Activated CD4-positive, alpha-beta T cell treated with anti-CD3 and anti-CD28 coated beads, Interleukin-2, amount 10 ng/mL, durations not matched to agents 24 days and 14 days (primary cell): Measurements from ENCODE around the gene RRM2. TPM values are rescaled to one million over a fixed set of nuclear protein-coding genes. Genes with fewer than 3 reads are reported as not detected.

Experiments used
- DNase-seq: peaks from one replicate; pipeline ENCODE4 v3.0.0; 2022
- H3K27ac Mint-ChIP-seq: one replicate; pipeline ENCODE4 v1.8.0; 2022; ENCODE audit warnings: mild to moderate bottlenecking, mixed read lengths
- H3K27me3 Mint-ChIP-seq: one replicate; pipeline ENCODE4 v1.8.0; 2022; ENCODE audit warnings: mixed read lengths
- H3K36me3 Mint-ChIP-seq: one replicate; pipeline ENCODE4 v1.8.0; 2022; ENCODE audit warnings: low read depth, mild to moderate bottlenecking, mixed read lengths
- H3K4me1 Mint-ChIP-seq: one replicate; pipeline ENCODE4 v1.8.0; 2021; ENCODE audit warnings: mixed read lengths
- H3K4me3 Mint-ChIP-seq: one replicate; pipeline ENCODE4 v1.8.0; 2022; ENCODE audit warnings: mild to moderate bottlenecking, moderate library complexity, mixed read lengths
- H3K9me3 Mint-ChIP-seq: one replicate; pipeline ENCODE4 v1.8.0; 2021; ENCODE audit warnings: mixed read lengths
- intact Hi-C: fragments of 100-400 bp; cut with micrococcal nuclease; formaldehyde crosslinking; loops from one replicate; pipeline ENCODE4 v1.15.1; 2023
- total RNA-seq: library from RNA; stranded (reverse); gene quantifications from 2 replicates; pipeline ENCODE4 v1.2.3, GENCODE V29; 2022

Gene RRM2
- total RNA-seq, 1 donor from 2014 or later: 378 TPM

DNA sequence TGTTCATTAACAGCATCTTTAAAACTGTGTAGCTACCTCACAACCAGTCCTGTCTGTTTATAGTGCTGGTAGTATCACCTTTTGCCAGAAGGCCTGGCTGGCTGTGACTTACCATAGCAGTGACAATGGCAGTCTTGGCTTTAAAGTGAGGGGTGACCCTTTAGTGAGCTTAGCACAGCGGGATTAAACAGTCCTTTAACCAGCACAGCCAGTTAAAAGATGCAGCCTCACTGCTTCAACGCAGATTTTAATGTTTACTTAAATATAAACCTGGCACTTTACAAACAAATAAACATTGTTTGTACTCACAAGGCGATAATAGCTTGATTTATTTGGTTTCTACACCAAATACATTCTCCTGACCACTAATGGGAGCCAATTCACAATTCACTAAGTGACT lies 7.0 kb downstream of the RRM2 start:
- peak overlapping the region; percentile 69 for H3K27ac Mint-ChIP-seq
- intact Hi-C loops: no loop called here
- H3K4me1 Mint-ChIP-seq: peaks cover 60% of the 10 kb centered on the region
- no peak for DNase-seq
- H3K27me3 Mint-ChIP-seq: no peaks in the 10 kb centered on the region
- H3K36me3 Mint-ChIP-seq: peaks cover 75% of the 10 kb centered on the region
- no peaks in the 10 kb centered on the region for H3K9me3 Mint-ChIP-seq
- no peak overlapping the region for H3K4me3 Mint-ChIP-seq

DNA sequence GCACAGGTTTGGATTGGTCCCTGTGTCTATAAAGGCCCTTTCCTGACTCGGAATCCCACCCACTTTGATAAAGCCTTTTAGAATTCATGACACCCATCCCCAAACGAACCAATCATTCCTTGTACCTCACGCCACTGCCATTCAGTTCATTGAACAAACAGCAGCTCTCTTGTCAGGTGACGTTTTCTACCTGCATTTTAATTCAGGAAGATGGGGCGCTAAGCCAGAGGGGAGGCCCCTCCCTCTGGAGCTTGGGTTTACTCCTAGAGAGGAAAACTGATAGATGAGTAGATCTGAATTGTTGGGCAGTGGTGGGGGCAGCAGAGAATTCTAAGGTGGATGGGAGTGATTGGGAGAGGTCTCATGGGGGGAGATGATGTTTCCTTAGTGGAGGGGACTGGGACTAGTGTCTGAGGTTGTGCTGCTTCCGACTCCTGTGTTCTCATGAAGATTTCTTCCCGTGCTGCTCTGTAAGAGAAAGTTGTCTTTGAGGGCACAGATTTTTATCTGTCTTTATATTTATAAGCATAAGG lies 9.6 kb downstream of the RRM2 start:
- Mint-ChIP-seq H3K4me3 (no peak overlapping the region), H3K27me3 (no peaks in the 10 kb centered on the region), H3K36me3 (peaks cover 68% of the 10 kb centered on the region), H3K27ac (peak overlapping the region; percentile 34), H3K4me1 (peaks cover 48% of the 10 kb centered on the region), H3K9me3 (no peaks in the 10 kb centered on the region)
- DNase-seq: no peak
- intact Hi-C loops: no loop called here

DNA sequence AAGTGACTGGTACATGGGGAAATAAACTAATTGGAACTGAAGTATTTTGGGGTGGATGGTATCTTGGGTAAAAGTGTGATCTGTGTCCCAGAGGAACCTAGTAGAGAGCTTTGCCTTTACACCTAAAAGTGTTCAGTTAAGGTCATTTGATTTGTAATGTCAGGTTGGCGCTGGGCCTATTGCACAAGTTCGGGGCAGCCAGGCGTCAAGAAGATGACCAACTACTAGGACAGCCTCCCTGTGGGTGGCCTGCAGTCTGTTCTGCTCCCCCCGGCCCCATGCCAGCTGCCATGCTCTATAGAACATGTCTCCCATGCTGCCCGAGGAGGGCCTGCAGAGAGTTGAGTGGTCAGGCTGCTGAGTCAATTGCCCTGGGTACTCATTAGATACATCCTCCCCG lies 10.1 kb downstream of the RRM2 start:
- H3K4me1 Mint-ChIP-seq: peaks cover 46% of the 10 kb centered on the region
- no peak for DNase-seq
- H3K36me3 Mint-ChIP-seq: peaks cover 67% of the 10 kb centered on the region
- H3K9me3 Mint-ChIP-seq: no peaks in the 10 kb centered on the region
- H3K27me3 Mint-ChIP-seq: no peaks in the 10 kb centered on the region
- H3K4me3 Mint-ChIP-seq: no peak overlapping the region
- H3K27ac Mint-ChIP-seq: peak overlapping the region; percentile 34
- intact Hi-C loops: no loop called here

DNA sequence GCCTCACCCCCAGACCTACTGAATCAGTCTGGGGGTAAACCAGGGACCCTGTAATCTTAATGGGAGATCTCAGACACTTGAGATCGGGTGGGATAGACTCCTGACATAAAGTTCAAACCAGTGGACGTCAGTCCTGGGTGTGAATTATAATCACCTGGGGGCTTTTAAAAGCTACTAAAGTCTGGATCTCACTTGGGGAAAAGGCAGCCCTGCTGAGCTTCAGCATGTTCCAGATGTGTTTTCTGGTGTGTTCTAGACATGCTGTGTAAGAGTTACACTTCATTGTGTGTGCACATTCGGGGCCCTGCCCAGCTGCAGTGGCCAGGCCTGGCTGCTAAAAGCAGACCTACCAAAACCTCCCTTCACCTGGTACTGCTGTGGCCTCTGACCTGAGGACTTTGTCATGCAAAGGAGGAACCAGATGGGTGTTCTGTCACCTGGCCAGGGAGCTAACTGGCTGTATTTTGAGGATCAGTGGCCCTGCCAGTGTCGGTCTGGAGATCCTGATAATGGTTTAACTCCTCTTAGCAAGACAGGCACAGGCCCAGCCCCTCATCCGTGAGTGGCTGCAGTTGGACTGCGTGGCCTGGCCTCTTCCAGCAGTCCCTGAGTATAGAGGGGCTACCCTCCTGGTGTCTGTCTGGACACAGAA lies 10.6 kb downstream of the RRM2 start:
- no peak overlapping the region for H3K4me3 Mint-ChIP-seq
- H3K4me1 Mint-ChIP-seq: peaks cover 42% of the 10 kb centered on the region
- intact Hi-C loops: no loop called here
- peaks cover 61% of the 10 kb centered on the region for H3K36me3 Mint-ChIP-seq
- H3K9me3 Mint-ChIP-seq: no peaks in the 10 kb centered on the region
- H3K27me3 Mint-ChIP-seq: no peaks in the 10 kb centered on the region
- DNase-seq: no peak
- no peak overlapping the region for H3K27ac Mint-ChIP-seq

DNA sequence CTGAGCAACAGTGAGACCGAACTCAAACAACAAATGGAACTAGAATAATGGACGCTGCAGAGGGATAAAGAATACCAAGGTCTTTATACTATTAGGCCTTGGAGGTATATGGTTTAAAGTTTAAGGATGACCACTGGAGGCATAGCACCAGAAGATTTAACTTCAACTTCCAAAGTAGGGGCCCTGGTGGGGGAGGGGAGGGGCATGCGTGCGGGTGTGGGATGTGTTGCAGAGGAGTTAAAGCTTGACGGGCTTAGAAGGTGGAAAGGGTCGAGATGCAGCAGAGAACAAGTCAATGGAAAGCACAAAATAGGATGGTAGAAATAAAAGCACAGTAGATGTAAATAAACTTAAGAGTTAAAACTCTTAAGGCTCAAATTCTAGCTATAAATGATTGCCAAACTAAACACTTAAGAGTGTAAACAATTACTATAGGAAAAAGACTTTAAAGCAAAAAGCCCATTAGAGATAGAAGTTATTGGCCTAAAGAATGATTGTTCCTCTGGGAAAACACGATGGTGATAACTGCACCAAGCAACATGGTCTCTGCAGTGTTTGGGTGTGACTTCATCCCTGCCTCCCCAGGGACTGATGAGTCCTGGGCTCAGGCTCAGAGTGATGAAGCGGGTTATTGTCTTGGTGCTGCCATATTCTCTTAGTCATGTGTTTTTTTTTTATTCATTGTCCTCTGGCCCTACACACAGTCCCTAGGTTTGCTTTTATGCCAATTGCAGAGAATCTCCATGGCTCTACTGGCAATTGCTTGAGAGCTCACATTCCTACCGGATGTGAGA lies 13.0 kb downstream of the RRM2 start:
- H3K4me1 Mint-ChIP-seq: peaks cover 40% of the 10 kb centered on the region
- peaks cover 48% of the 10 kb centered on the region for H3K36me3 Mint-ChIP-seq
- H3K27me3 Mint-ChIP-seq: no peaks in the 10 kb centered on the region
- no peak for DNase-seq
- H3K4me3 Mint-ChIP-seq: no peak overlapping the region
- H3K9me3 Mint-ChIP-seq: no peaks in the 10 kb centered on the region
- peak overlapping the region; percentile 42 for H3K27ac Mint-ChIP-seq
- intact Hi-C loops: no loop called here

DNA sequence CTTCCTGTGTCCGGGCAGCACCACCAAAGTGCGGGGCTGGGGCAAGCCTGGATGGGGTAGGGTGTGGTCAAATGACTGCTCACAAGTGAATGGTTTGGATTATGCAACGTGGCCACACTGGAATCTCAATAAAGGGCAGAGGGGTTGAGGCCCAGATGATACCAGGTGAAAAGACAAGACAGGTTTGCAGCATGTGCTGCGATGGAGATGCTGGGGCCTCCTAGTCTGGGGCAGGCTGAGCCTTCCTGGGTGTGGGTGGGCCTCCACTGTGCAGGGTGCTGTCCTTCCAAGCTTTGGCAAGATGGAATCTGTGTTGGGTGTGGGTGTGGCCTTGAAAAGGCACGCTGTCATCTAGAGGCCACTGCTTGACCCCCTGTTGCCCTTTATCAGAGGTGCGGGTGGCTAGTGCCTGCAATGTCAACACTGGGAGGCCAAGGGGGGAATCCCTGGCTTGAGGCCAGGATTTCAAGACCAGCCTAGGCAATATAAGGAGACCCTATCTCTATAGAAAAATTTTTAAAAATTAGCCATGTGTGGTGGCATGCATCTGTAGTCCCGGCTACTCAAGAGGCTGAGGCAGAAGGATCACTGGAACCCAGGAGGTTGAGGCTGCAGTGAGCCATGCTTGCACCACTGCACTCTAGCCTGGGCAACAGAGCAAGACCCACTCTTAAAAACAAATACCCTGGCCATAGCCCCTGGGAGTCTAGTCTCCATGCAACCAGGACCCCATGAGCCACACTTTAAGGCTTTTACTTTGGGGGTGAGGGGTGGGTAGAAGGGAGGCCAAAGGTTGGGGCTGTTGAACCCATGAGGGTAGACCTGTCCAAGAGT lies 13.8 kb downstream of the RRM2 start:
- intact Hi-C loops: no loop called here
- Mint-ChIP-seq H3K27me3 (no peaks in the 10 kb centered on the region), H3K27ac (no peak overlapping the region), H3K4me3 (no peak overlapping the region), H3K9me3 (no peaks in the 10 kb centered on the region), H3K4me1 (peaks cover 42% of the 10 kb centered on the region), H3K36me3 (peaks cover 44% of the 10 kb centered on the region)
- no peak for DNase-seq

DNA sequence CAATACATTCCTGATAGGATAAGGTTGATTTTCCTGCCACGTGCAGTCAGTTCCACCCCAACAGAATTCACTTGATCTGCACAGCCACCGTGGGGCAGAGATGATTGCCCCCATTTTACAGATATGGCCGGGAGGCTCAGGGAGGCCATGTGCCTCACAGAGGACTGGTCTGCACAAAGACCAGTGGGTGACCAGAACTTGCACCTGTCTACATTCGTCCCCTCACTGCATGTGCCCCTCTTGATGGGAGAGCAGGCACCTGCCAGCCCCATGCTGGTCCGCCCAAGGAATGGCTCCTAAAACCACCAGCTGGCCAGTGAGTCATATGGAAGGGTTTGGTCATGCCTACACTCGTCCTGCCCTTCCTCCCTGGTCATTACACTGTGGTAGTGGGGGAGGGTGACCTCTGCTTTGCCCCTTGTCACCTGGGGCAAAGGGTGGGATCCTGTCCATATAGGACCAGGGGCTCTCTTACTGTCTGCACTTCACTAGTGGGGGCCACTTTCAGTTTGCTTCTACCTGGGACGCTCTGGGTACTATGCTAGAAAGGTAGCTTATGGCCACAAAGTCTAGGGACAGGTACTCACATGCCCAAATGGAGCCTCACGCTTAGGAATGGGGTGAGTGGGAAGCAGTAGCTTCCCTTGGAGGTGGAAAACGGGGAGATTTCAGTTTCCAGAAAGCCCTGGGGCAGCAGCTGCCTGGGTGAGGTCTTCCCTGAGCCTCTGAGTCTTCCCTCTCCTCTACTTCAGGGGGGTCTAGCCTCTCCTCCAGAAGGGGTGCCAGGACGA lies 14.7 kb downstream of the RRM2 start:
- Mint-ChIP-seq H3K4me3 (no peak overlapping the region), H3K9me3 (no peaks in the 10 kb centered on the region), H3K27ac (peak overlapping the region; percentile 37), H3K36me3 (peaks cover 47% of the 10 kb centered on the region), H3K27me3 (no peaks in the 10 kb centered on the region), H3K4me1 (peaks cover 44% of the 10 kb centered on the region)
- DNase-seq: no peak
- intact Hi-C loops: no loop called here

DNA sequence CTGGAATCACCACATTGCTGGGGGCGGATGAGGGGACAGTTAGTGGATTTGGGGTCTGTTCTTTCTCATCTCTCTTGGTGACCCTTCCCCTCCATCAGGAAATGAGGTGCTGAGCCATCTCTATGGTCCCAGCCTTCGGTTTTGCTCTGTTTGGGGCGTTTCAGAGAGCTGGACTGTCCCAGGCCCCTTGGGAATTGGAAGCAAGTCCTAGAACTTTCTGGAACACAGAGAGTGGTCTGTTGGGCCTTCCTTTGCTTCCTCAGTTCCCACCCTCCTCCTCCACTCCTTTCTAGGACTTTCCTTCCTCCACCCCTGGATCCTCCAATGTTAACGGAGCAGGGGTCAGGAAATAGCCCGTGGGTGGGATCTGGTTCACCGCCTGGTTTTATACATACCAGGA lies 17.0 kb downstream of the RRM2 start:
- H3K4me1 Mint-ChIP-seq: peaks cover 42% of the 10 kb centered on the region
- peak overlapping the region; percentile 59 for H3K27ac Mint-ChIP-seq
- H3K36me3 Mint-ChIP-seq: peaks cover 45% of the 10 kb centered on the region
- no peaks in the 10 kb centered on the region for H3K27me3 Mint-ChIP-seq
- H3K9me3 Mint-ChIP-seq: no peaks in the 10 kb centered on the region
- intact Hi-C loops: no loop called here
- no peak for DNase-seq
- H3K4me3 Mint-ChIP-seq: no peak overlapping the region

DNA sequence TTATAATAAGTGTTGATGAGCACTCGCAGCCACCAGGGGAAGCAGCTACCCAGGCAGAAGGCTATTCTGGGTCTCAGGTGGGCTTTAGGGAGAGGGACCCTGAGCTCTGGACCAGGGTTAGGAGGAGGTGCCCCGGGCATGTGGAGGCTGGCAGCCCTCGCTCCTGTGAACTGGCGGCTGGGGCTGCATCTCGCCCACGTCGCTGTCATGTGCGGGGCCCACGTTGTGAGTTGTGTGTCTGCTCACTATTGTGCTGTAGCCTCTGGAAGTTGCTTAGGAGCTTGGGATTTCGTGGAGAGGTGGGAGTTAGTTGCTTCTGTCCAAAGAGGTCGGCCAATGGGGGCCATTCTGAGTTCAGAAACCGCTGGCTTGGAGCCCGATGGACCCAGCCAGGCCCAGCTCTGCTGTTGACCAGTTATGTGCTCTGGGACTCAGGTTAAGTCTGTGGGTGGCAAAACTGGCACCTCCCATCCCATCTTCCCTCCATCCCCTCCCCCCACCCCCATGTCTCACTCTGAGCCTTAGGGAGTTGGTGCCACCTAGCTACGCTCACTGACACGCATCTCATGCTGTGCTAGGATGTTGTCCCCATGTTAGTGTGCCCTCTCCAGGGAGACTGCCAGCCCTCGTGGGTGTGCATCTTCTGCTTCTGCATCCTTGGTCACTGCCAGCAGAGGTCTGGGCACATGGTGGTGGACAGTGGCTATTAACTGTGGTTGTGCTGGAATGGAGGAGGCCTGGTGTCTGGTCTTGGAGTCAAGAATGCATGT lies 18.5 kb downstream of the RRM2 start:
- Mint-ChIP-seq H3K4me3 (peak overlapping the region; percentile 65), H3K9me3 (no peaks in the 10 kb centered on the region), H3K36me3 (peaks cover 41% of the 10 kb centered on the region), H3K27ac (peak overlapping the region; percentile 78), H3K4me1 (peaks cover 35% of the 10 kb centered on the region), H3K27me3 (no peaks in the 10 kb centered on the region)
- no peak for DNase-seq
- intact Hi-C loops: no loop called here

DNA sequence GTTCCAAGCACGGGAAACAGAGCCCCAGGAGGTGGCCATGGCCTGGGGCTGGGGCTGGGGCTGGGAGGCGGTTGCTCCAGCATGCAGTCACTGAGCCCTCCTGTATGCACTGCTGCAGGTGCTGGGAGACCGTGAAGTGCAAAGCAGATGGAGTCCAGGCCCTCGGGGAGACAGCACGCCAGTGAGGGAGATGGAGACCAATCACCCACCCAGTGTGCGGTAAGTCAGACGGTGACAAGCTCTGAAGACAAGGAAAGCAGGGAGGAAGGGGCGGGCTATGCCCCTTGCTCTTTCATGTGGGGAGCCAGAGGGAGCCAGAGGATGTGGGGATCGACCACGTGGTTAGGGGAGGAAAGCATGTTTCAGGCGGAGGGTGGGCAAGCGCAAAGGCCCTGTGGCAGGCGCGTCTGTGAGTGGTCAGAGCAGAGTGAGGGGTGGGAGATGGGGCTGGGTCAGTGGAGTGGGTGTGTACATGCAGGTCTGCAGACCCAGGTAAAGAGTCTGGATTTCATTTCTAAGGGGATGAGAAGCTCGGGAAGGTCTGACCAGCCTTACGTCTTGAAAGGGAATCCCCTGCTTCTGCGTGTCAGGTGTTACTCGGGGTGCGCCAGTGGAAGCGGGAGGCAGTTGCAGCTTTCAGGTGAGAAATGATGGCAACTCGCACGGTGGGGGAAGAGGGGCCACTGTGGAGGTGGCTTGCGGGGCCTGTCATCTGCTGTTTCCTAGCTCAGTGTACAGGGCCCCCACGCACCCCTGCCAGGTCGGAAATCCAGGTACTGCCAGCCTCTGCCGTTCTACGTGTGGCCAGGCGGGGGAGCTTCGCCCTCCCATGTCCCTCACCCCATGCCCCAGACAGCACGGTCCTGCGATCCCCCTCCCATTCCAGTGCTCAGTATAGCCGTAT lies 19.4 kb downstream of the RRM2 start:
- Mint-ChIP-seq H3K27me3 (no peaks in the 10 kb centered on the region), H3K9me3 (no peaks in the 10 kb centered on the region), H3K4me1 (peaks cover 34% of the 10 kb centered on the region), H3K27ac (peak overlapping the region; percentile 78), H3K36me3 (peaks cover 38% of the 10 kb centered on the region), H3K4me3 (peak overlapping the region; percentile 65)
- intact Hi-C loops: no loop called here
- DNase-seq: peak; percentile 85

DNA sequence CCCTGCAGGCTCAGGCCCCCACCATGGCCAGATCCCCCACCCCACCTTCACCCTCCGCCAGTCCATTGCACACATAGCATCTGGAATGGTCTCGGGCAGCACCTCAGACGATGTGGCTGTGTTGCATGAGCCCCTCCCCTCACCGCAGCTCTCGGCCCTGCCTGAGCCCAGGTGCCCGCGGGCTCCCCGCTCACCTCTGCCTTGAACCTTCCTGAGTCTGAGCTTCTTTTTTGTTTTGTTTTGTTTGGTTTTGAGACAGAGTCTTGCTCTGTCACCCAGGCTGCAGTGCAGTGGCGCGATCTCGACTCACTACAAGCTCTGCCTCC lies 20.1 kb downstream of the RRM2 start:
- H3K36me3 Mint-ChIP-seq: peaks cover 33% of the 10 kb centered on the region
- H3K4me3 Mint-ChIP-seq: no peak overlapping the region
- no peak for DNase-seq
- peak overlapping the region; percentile 66 for H3K27ac Mint-ChIP-seq
- H3K4me1 Mint-ChIP-seq: peaks cover 32% of the 10 kb centered on the region
- no peaks in the 10 kb centered on the region for H3K9me3 Mint-ChIP-seq
- H3K27me3 Mint-ChIP-seq: no peaks in the 10 kb centered on the region
- intact Hi-C loops: no loop called here
